ENCODE data around the gene MAP4K4. TPM values are rescaled to one million over a fixed set of nuclear protein-coding genes. Genes with fewer than 3 reads are reported as not detected.

Gene MAP4K4
- total and polyA plus RNA-seq, 2 of the 13 experiments (the other 11 are each of a cell fraction or from before 2014, with no cell fraction given), result 105 to 264 TPM

GRCh38 chr2:101655702-101656422 is 41.6 kb upstream of the MAP4K4 start (continued):
- TF ChIP-seq SAFB2 (CRISPR knock-in tag; IDR thresholded peaks at IDR 0.05; ENCODE audit: borderline replicate concordance, low read depth), result no peak
- no peak for TF ChIP-seq ZNF773 (CRISPR knock-in tag; IDR thresholded peaks at IDR 0.05; ENCODE audit: borderline replicate concordance)
- TF ChIP-seq, protein P1, sequence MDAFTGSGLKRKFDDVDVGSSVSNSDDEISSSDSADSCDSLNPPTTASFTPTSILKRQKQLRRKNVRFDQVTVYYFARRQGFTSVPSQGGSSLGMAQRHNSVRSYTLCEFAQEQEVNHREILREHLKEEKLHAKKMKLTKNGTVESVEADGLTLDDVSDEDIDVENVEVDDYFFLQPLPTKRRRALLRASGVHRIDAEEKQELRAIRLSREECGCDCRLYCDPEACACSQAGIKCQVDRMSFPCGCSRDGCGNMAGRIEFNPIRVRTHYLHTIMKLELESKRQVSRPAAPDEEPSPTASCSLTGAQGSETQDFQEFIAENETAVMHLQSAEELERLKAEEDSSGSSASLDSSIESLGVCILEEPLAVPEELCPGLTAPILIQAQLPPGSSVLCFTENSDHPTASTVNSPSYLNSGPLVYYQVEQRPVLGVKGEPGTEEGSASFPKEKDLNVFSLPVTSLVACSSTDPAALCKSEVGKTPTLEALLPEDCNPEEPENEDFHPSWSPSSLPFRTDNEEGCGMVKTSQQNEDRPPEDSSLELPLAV (CRISPR knock-in tag; conservative IDR thresholded peaks at IDR 0.05; ENCODE audit: low read depth), result no peak
- TF ChIP-seq ARNT (IDR thresholded peaks at IDR 0.05), result no peak
- TF ChIP-seq HNRNPL (IDR thresholded peaks at IDR 0.05; ENCODE audit: low read depth, low read length), result no peak
- TF ChIP-seq IKZF5 (CRISPR knock-in tag; IDR thresholded peaks at IDR 0.05), result 0 out of 2 replicates have a peak, but pooled peaks have one; percentile 38
- TF ChIP-seq, protein P2, sequence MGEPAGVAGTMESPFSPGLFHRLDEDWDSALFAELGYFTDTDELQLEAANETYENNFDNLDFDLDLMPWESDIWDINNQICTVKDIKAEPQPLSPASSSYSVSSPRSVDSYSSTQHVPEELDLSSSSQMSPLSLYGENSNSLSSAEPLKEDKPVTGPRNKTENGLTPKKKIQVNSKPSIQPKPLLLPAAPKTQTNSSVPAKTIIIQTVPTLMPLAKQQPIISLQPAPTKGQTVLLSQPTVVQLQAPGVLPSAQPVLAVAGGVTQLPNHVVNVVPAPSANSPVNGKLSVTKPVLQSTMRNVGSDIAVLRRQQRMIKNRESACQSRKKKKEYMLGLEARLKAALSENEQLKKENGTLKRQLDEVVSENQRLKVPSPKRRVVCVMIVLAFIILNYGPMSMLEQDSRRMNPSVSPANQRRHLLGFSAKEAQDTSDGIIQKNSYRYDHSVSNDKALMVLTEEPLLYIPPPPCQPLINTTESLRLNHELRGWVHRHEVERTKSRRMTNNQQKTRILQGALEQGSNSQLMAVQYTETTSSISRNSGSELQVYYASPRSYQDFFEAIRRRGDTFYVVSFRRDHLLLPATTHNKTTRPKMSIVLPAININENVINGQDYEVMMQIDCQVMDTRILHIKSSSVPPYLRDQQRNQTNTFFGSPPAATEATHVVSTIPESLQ (CRISPR knock-in tag; conservative IDR thresholded peaks at IDR 0.05), result no peak
- no peak for TF ChIP-seq ZNF83 (CRISPR knock-in tag; IDR thresholded peaks at IDR 0.05; ENCODE audit: borderline replicate concordance)
- no peak for TF ChIP-seq MXI1 (IDR thresholded peaks at IDR 0.05; ENCODE audit: borderline replicate concordance, low read depth, low read length)
- peak; percentile 98 for TF ChIP-seq ZBTB10 (CRISPR knock-in tag; IDR thresholded peaks at IDR 0.05; ENCODE audit: borderline replicate concordance)
- TF ChIP-seq ZNF329 (CRISPR knock-in tag; IDR thresholded peaks at IDR 0.05; ENCODE audit: low read depth), result 0 out of 2 replicates have a peak, but pooled peaks have one; percentile 49
- TF ChIP-seq FOXO1 (CRISPR knock-in tag; IDR thresholded peaks at IDR 0.05), result peak; percentile 66; the same call in 1 of the 2 replicates
- peak; percentile 32; the same call in 1 of the 2 replicates for TF ChIP-seq ZBTB20 (CRISPR knock-in tag; IDR thresholded peaks at IDR 0.05; ENCODE audit: borderline replicate concordance, low read depth)
- TF ChIP-seq ZNF431 (CRISPR knock-in tag; IDR thresholded peaks at IDR 0.05; ENCODE audit: borderline replicate concordance, low read depth), result no peak
- peak; percentile 42; the same call in 1 of the 2 replicates for TF ChIP-seq IRF9 (CRISPR knock-in tag; IDR thresholded peaks at IDR 0.05; ENCODE audit: borderline replicate concordance)
- peak; percentile 74; the same call in 1 of the 2 replicates for TF ChIP-seq FOXP4 (CRISPR knock-in tag; IDR thresholded peaks at IDR 0.05)
- TF ChIP-seq ZNF772 (CRISPR knock-in tag; IDR thresholded peaks at IDR 0.05), result 0 out of 2 replicates have a peak, but pooled peaks have one; percentile 27
